ENCODE data around the gene RXFP3. TPM values are rescaled to one million over a fixed set of nuclear protein-coding genes. Genes with fewer than 3 reads are reported as not detected.

The RXFP3 gene
- total RNA-seq, 1 donor from 2014 or later, result not detected

GRCh38 chr5:33927685-33928084, 8.5 kb upstream of the RXFP3 start:
- DNase-seq (ENCODE audit: extremely low spot score in 2 of 2), result no peak
- H3K4me1 ChIP-seq, result no peaks in the 10 kb centered on the region
- intact Hi-C loops (cut with DNase I), result no loop called here

GRCh38 chr5:33928283-33928682, 7.9 kb upstream of the RXFP3 start:
- TF ChIP-seq POLR2AphosphoS5 (IDR thresholded peaks at IDR 0.05; ENCODE audit: insufficient read depth in 1 of 2, low read depth in 1 of 2) (no peak), POLR2A (IDR thresholded peaks at IDR 0.05) (no peak), CTCF (IDR thresholded peaks at IDR 0.05) (no peak)
- H3K27ac ChIP-seq, result no peak overlapping the region
- intact Hi-C loops (cut with DNase I), result no loop called here
- H3K4me3 ChIP-seq, result no peak overlapping the region
- H3K4me1 ChIP-seq, result no peaks in the 10 kb centered on the region
- H3K9me3 ChIP-seq, result no peaks in the 10 kb centered on the region
- no peaks in the 10 kb centered on the region for H3K27me3 ChIP-seq
- no peaks in the 10 kb centered on the region for H3K36me3 ChIP-seq
- DNase-seq (ENCODE audit: extremely low spot score in 2 of 2), result no peak

More at GRCh38 chr5:33927685-33928084, 8.5 kb upstream of the RXFP3 start:
- no peaks in the 10 kb centered on the region for H3K9me3 ChIP-seq
- no peak overlapping the region for H3K27ac ChIP-seq
- no peaks in the 10 kb centered on the region for H3K36me3 ChIP-seq
- H3K4me3 ChIP-seq, result no peak overlapping the region
- no peak for TF ChIP-seq POLR2A (IDR thresholded peaks at IDR 0.05)
- TF ChIP-seq CTCF (IDR thresholded peaks at IDR 0.05), result no peak
- TF ChIP-seq POLR2AphosphoS5 (IDR thresholded peaks at IDR 0.05; ENCODE audit: insufficient read depth in 1 of 2, low read depth in 1 of 2), result no peak
- H3K27me3 ChIP-seq, result no peaks in the 10 kb centered on the region

- no peaks in the 10 kb centered on the region for H3K27me3 ChIP-seq
- H3K4me3 ChIP-seq, result no peak overlapping the region
- H3K4me1 ChIP-seq, result no peaks in the 10 kb centered on the region
- H3K36me3 ChIP-seq, result no peaks in the 10 kb centered on the region
- H3K9me3 ChIP-seq, result no peaks in the 10 kb centered on the region
- DNase-seq (ENCODE audit: extremely low spot score in 2 of 2), result no peak
- intact Hi-C loops (cut with DNase I), result no loop called here
- no peak overlapping the region for H3K27ac ChIP-seq
- TF ChIP-seq POLR2A (IDR thresholded peaks at IDR 0.05) (no peak), CTCF (IDR thresholded peaks at IDR 0.05) (no peak)
Observed at GRCh38 chr5:33929925-33930690, 6.1 kb upstream of the RXFP3 start.

GRCh38 chr5:33931136-33931535, 5.0 kb upstream of the RXFP3 start:
- H3K27ac ChIP-seq, result no peak overlapping the region
- H3K27me3 ChIP-seq, result no peaks in the 10 kb centered on the region
- H3K36me3 ChIP-seq, result no peaks in the 10 kb centered on the region
- H3K4me3 ChIP-seq, result no peak overlapping the region
- H3K4me1 ChIP-seq, result no peaks in the 10 kb centered on the region
- TF ChIP-seq CTCF (IDR thresholded peaks at IDR 0.05) (no peak), POLR2A (IDR thresholded peaks at IDR 0.05) (no peak), POLR2AphosphoS5 (IDR thresholded peaks at IDR 0.05; ENCODE audit: insufficient read depth in 1 of 2, low read depth in 1 of 2) (no peak)
- no peaks in the 10 kb centered on the region for H3K9me3 ChIP-seq
- DNase-seq (ENCODE audit: extremely low spot score in 2 of 2), result no peak
- intact Hi-C loops (cut with DNase I), result no loop called here

- H3K27ac ChIP-seq, result no peak overlapping the region
- DNase-seq (ENCODE audit: extremely low spot score in 2 of 2), result no peak
- no peaks in the 10 kb centered on the region for H3K36me3 ChIP-seq
- intact Hi-C loops (cut with DNase I), result no loop called here
- no peak overlapping the region for H3K4me3 ChIP-seq
- H3K4me1 ChIP-seq, result no peaks in the 10 kb centered on the region
- no peaks in the 10 kb centered on the region for H3K9me3 ChIP-seq
- H3K27me3 ChIP-seq, result no peaks in the 10 kb centered on the region
- no peak for TF ChIP-seq POLR2AphosphoS5 (IDR thresholded peaks at IDR 0.05; ENCODE audit: insufficient read depth in 1 of 2, low read depth in 1 of 2)
- TF ChIP-seq POLR2A (IDR thresholded peaks at IDR 0.05), result no peak
- TF ChIP-seq CTCF (IDR thresholded peaks at IDR 0.05), result no peak
Observed at GRCh38 chr5:33933723-33934169, 2.4 kb upstream of the RXFP3 start.
